B cell (primary cell): Measurements from ENCODE around the gene HIP1R. TPM values are rescaled to one million over a fixed set of nuclear protein-coding genes. Genes with fewer than 3 reads are reported as not detected.
A peak's percentile ranks its signal among the peaks of the same experiment; 100 is the strongest.

Experiments used
- ATAC-seq: fragments of 200-7000 bp; cut with Tn5 transposase; one replicate; pipeline ENCODE4 v1.10.0; 2021; ENCODE audit warnings: low read depth, mild to moderate bottlenecking, moderate number of reproducible peaks, moderate library complexity
- CTCF ChIA-PET: fragments of 350-600 bp; sonication (Branson Sonifier 250); formaldehyde crosslinking; loops from one replicate; lab custom pipeline; 2021; ENCODE audit warnings: antibody characterized with exemption, inconsistent platforms; lab: Charles Lee
- POLR2A ChIA-PET: fragments of 350-600 bp; sonication (Branson Sonifier 250); formaldehyde crosslinking; loops from one replicate; lab custom pipeline; 2021; ENCODE audit warnings: antibody characterized with exemption; lab: Charles Lee
- DNase-seq: peaks from one replicate; pipeline ENCODE4 v3.0.0; 2013
- H2AFZ ChIP-seq: 2 replicates; pipeline ENCODE4 v1.6.1; 2012; ENCODE audit warnings: mild to moderate bottlenecking, low read depth, low read length; ENCODE audit not compliant: insufficient read depth, poor library complexity, severe bottlenecking
- H3K27ac ChIP-seq, 2 donors: 1 replicate in 1 of 2; 2 replicates in 1 of 2; pipeline ENCODE4 v1.5.1; 2012 to 2013; ENCODE audit warnings: low read length in 2 of 2, mild to moderate bottlenecking in 2 of 2, moderate library complexity in 1 of 2
- H3K27me3 ChIP-seq, 4 experiments: fragments of 200-600 bp in 1 of 4; sonication (generic) in 1 of 4; replicated peaks in 1 of 4; 1 replicate in 2 of 4; 2 replicates in 2 of 4; pipeline versions ENCODE4 v1.6.1 to v1.7.0; 2013 to 2016; ENCODE audit warnings: low read length in 3 of 4, mild to moderate bottlenecking in 2 of 4, mixed read lengths in 1 of 4, moderate library complexity in 1 of 4; ENCODE audit not compliant: insufficient read depth in 4 of 4, control insufficient read depth in 3 of 4; ENCODE audit errors: control extremely low read depth in 1 of 4
- H3K36me3 ChIP-seq, 2 experiments: replicated peaks in 1 of 2; 1 replicate in 1 of 2; 2 replicates in 1 of 2; pipeline versions ENCODE4 v1.6.1 to v1.7.1; 2013; ENCODE audit warnings: low read length in 1 of 2; ENCODE audit not compliant: insufficient read depth in 2 of 2, control insufficient read depth in 1 of 2; ENCODE audit errors: control extremely low read depth in 1 of 2, extremely low read depth in 1 of 2
- H3K4me1 ChIP-seq, 2 donors: fragments of 200-600 bp in 1 of 2; sonication (generic) in 1 of 2; 1 replicate in 1 of 2; 2 replicates in 1 of 2; pipeline versions ENCODE4 v1.5.1 to v1.6.1; 2013 to 2017; ENCODE audit warnings: low read length in 2 of 2; ENCODE audit not compliant: control insufficient read depth in 2 of 2, insufficient read depth in 2 of 2
- H3K4me2 ChIP-seq: replicated peaks from 2 replicates; pipeline ENCODE3; 2012; ENCODE audit warnings: mild to moderate bottlenecking, low read depth, low read length; ENCODE audit not compliant: poor library complexity, severe bottlenecking
- H3K4me3 ChIP-seq, 5 experiments: fragments of 200-600 bp in 1 of 5; sonication (generic) in 1 of 5; 1 replicate in 3 of 5; 2 replicates in 2 of 5; pipeline versions ENCODE4 v1.5.1 to v1.7.0; 2011 to 2016; ENCODE audit warnings: low read length in 4 of 5, mild to moderate bottlenecking in 4 of 5, low read depth in 2 of 5, control low read depth in 1 of 5, moderate library complexity in 1 of 5; ENCODE audit not compliant: insufficient read depth in 1 of 5; ENCODE audit errors: control extremely low read depth in 1 of 5, extremely low read depth in 1 of 5
- H3K79me2 ChIP-seq: fragments of 200-600 bp; sonication (generic); one replicate; pipeline ENCODE4 v1.6.0; 2016; ENCODE audit warnings: low read length; ENCODE audit not compliant: control insufficient read depth, insufficient read depth
- H3K9ac ChIP-seq: fragments of 200-600 bp; sonication (generic); 2 replicates; pipeline ENCODE4 v1.6.1; 2017; ENCODE audit warnings: mild to moderate bottlenecking, low read length, moderate library complexity
- H3K9me3 ChIP-seq, 3 donors: one replicate each; pipeline versions ENCODE4 v1.6.1 to v1.7.1; 2013; ENCODE audit warnings: low read length in 2 of 3; ENCODE audit not compliant: control insufficient read depth in 2 of 3, insufficient read depth in 1 of 3; ENCODE audit errors: control extremely low read depth in 1 of 3
- H4K20me1 ChIP-seq: 2 replicates; pipeline ENCODE4 v1.6.0; 2012; ENCODE audit warnings: mild to moderate bottlenecking, low read length; ENCODE audit not compliant: insufficient read depth, control insufficient read depth, poor library complexity, severe bottlenecking
- H3K27ac Mint-ChIP-seq: one replicate; pipeline ENCODE4 v1.8.0; 2021; ENCODE audit warnings: mixed read lengths
- H3K27me3 Mint-ChIP-seq: one replicate; pipeline ENCODE4 v1.8.0; 2021; ENCODE audit warnings: mixed read lengths
- H3K4me1 Mint-ChIP-seq: one replicate; pipeline ENCODE4 v1.8.0; 2021; ENCODE audit warnings: mixed read lengths
- H3K4me3 Mint-ChIP-seq: one replicate; pipeline ENCODE4 v1.8.0; 2021; ENCODE audit warnings: mixed read lengths
- H3K9me3 Mint-ChIP-seq: one replicate; pipeline ENCODE4 v1.8.0; 2022; ENCODE audit warnings: mixed read lengths; ENCODE audit not compliant: insufficient read depth
- EZH2 ChIP-seq: IDR thresholded peaks from 2 replicates; pipeline ENCODE4 v1.6.1; 2012; ENCODE audit warnings: borderline replicate concordance, low read depth, mild to moderate bottlenecking, moderate library complexity, low read length; ENCODE audit not compliant: insufficient read depth, poor library complexity, severe bottlenecking
- WGBS: methylation state at CpG from one replicate; pipeline ENCODE4 v1.1.5; 2013; ENCODE audit warnings: missing lambda C conversion rate; ENCODE audit not compliant: insufficient coverage; 5-methylcytosine and 5-hydroxymethylcytosine counted together
- intact Hi-C: fragments of 100-400 bp; cut with micrococcal nuclease; formaldehyde crosslinking; loops from one replicate; pipeline ENCODE4 v1.10.0; 2022
- polyA plus RNA-seq: library from polyadenylated mRNA; depleted of rRNA; stranded (reverse); fragments of >200 nt; gene quantifications from 2 replicates; pipeline ENCODE4 v1.2.3, GENCODE V29; 2012
- total RNA-seq, 2 donors: library from RNA; stranded (reverse); fragments of 120-200 nt in 1 of 2; gene quantifications; 1 replicate in 1 of 2; 2 replicates in 1 of 2; pipeline versions ENCODE4 v1.2.3 to v1.2.4, GENCODE V29; 2013 to 2022
- TF ChIP-seq, protein P1 (sequence below): fragments of 200-600 bp; IDR thresholded peaks from one replicate; pipeline ENCODE4 v1.8.0; 2022; ENCODE audit warnings: antibody characterized with exemption, mild to moderate bottlenecking

HIP1R gene
- total and polyA plus RNA-seq, 2 donors (not counting 1 experiment from before 2014, with no cell fraction given): 289 to 390 TPM

DNA sequence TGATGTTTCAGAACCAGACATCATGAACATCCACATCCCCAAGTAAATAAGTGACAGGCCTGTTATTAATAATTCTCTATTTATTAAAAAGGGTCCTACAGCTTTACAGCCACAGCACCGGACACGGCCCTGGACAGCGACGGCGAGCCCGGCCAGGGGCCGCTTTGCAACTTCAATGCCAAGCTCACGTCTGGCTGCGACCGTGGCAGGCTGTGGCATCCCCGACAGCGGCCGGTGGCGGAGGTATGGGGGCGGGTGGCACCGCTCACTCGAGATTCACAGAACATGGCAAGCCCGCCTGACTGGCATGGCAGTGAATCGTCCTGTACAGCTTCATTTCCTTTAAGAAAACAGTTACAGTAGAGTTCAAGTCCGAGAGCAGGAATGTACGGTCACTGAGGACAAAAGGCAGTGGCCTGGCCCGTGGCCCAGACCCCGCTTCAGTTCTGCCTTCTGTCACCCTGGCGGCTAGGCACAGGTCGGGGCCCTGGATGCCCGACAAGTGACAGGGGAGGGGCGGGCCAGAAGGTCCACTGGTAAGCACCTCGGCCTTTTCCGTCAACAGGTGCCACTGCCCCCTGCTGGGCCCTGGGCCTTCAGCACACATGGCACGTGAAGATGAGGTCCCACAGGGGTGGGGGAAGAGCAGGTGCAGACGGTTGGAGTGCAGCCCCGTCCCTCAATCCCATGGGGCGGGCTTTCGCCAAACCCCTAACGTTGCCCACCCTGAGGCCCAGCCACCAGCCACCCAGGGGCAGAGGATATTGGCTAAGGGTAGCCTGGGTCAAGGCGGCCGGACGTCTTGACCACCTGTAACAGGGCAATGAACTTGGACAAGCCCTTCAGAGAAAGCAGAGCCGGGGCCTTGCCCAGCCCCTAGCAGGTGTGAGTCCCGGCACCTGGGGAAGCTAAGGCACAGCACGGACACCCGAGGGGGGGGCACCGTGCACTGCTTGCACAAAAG is 30.3 kb downstream of the HIP1R start:
- DNase-seq (peak; percentile 66), ATAC-seq (peak; percentile 40)
- H3K9ac ChIP-seq: no peak overlapping the region
- no peak overlapping the region for H3K4me2 ChIP-seq
- peaks cover 72% of the 10 kb centered on the region for H4K20me1 ChIP-seq
- peaks cover 4 to 85% of the 10 kb centered on the region in 2 experiments for H3K36me3 ChIP-seq
- Mint-ChIP-seq H3K4me1 (peaks cover 79% of the 10 kb centered on the region), H3K4me3 (no peak overlapping the region), H3K9me3 (no peaks in the 10 kb centered on the region), H3K27me3 (no peaks in the 10 kb centered on the region), H3K27ac (peak overlapping the region; percentile 83)
- intact Hi-C loops: no loop called here
- TF ChIP-seq, protein P1, sequence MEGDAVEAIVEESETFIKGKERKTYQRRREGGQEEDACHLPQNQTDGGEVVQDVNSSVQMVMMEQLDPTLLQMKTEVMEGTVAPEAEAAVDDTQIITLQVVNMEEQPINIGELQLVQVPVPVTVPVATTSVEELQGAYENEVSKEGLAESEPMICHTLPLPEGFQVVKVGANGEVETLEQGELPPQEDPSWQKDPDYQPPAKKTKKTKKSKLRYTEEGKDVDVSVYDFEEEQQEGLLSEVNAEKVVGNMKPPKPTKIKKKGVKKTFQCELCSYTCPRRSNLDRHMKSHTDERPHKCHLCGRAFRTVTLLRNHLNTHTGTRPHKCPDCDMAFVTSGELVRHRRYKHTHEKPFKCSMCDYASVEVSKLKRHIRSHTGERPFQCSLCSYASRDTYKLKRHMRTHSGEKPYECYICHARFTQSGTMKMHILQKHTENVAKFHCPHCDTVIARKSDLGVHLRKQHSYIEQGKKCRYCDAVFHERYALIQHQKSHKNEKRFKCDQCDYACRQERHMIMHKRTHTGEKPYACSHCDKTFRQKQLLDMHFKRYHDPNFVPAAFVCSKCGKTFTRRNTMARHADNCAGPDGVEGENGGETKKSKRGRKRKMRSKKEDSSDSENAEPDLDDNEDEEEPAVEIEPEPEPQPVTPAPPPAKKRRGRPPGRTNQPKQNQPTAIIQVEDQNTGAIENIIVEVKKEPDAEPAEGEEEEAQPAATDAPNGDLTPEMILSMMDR: peak; percentile 53
- TF ChIP-seq EZH2: no peak
- H3K9me3 ChIP-seq: no peaks in the 10 kb centered on the region
- POLR2A ChIA-PET: interaction anchor here (0.6 to 2.5 kb wide), 4 partner anchors 23 to 79 kb away, joined by 3 to 9 read pairs (median 4); no protein-coding TSS in a partner anchor
- no peak overlapping the region for H3K4me3 ChIP-seq
- CTCF ChIA-PET: interaction anchor here (0.7 to 19.2 kb wide), 9 partner anchors 9 to 227 kb away, joined by 3 to 388 read pairs (median 4); no protein-coding TSS in a partner anchor
- no peak overlapping the region for H2AFZ ChIP-seq
- H3K27me3 ChIP-seq: no peaks in the 10 kb centered on the region
- peaks cover 72% of the 10 kb centered on the region for H3K79me2 ChIP-seq
- H3K27ac ChIP-seq: no peak overlapping the region
- WGBS: 85% methylated on average over 39 of the region's 43 CpGs
- H3K4me1 ChIP-seq: peaks cover 54 to 73% of the 10 kb centered on the region in 2 donors
